GM21528 (cell line): ENCODE results near the gene STXBP5L.
"Not testable (repeated sequence)": the region's sequence is repeated elsewhere in the genome, so short reads cannot be mapped to it uniquely, and the experiment has no call there.

Experiments
- ATAC-seq: cut with Tn5 transposase; IDR thresholded peaks from one replicate; pipeline ENCODE4 v1.9.1; 2021; ENCODE audit warnings: mild to moderate bottlenecking, moderate library complexity; ENCODE audit not compliant: unreplicated experiment, low FRiP score

STXBP5L gene

GRCh38 chr3:120988994-120989393 is 81.0 kb downstream of the STXBP5L start:
- ATAC-seq = no peak

DNA sequence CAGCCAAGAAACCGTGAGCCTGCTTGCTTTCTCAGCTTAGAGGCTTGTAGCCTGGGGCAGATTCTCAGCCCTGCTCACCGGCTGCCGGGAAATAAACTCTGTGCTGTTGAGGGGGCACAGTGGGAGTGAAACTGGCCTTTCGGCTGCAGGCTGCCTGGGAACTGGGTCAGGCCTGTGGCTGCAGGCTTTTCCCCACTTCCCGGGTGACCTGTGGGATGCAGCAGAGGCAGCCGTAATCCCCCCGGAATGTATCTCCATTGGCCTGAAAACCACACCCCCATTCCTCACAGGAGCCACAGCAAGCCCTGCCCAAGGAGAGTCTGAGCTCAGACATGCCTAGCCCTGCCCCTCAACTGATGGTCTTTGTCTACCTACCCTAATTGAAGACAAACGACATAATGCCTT is 110.9 kb downstream of the STXBP5L start:
- no peak for ATAC-seq

GRCh38 chr3:121063628-121064027 is 155.6 kb downstream of the STXBP5L start:
- ATAC-seq = no peak

DNA sequence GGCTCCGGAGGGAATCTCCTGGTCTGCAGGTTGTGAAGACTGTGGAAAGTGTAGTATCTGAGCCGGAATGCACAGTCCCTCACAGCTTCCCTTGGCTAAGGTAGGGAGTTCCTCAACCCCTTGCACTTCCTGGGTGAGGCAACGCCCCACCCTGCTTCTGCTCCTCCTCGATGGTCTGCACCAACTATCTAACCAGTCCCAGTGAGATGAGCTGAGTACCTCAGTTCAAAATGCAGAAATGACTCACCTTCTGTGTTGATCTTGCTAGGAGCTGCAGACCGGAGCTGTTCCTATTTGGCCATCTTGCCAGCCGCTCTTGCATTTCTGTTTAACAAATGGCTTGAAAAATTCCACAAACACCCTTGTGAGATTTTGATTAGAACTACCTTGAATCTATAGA is 156.1 kb downstream of the STXBP5L start:
- ATAC-seq = no peak

DNA sequence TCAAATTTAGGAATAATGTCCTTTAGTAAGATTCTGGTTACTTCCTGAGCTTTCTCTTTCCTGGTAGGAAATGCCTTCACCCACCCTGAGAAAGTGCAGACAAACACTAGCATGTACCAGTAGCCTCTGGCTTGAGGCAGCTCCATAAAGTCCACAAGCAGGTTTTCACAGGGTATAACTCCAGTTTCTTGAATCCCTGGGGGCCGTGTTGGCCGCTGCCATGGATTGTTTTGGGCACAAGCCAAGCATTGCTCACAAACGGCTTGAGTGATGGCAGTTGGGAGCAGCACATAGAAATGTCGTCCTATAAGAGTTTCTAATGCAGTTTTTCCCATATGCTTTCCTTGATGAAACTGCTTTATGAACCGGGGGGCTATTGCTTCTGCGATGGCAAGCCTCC is 164.1 kb downstream of the STXBP5L start:
- no peak for ATAC-seq

GRCh38 chr3:121073011-121073410 is 165.0 kb downstream of the STXBP5L start:
- ATAC-seq = no peak

DNA sequence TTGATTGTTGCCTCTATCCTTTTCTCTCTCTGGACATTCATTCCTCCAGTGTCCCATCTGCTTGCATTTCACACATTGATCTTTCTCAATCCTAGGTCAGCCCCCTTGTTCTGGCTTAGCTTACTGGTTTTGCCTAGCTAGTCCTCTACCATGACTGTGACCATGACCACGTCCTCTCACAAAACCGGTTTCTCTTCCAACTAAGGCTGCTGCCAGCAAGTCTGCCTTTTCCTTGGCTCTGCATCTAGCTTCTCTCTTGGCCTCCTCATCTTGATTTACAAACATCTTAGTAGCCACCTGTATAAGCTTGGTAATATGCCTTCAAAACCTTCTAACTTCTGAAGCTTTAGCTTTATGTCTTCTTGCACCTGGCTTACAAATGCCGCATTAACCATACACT is 167.2 kb downstream of the STXBP5L start:
- ATAC-seq = no peak

- not testable (repeated sequence) for ATAC-seq
These were observed 170.5 kb downstream of the STXBP5L start for GRCh38 chr3:121078378-121079101.

DNA sequence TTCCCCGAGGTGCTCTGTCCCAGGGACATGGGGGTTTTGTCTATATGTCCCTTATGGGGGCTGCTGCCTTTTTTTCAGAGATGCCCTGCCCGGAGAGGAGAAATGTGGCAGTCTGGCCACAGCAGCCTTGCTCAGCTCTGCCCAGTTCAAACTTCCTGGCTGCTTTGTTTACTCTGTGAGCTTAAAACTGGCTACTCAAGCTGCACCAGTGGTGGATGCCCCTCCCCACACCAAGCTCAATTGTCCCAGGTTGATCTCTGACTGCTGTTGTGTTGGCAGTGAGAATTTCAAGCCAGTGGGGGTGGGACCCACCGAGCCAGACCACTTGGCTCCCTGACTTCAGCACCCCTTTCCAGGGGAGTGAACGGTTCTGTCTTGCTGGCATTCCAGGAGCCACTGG is 188.9 kb downstream of the STXBP5L start:
- no peak for ATAC-seq

DNA sequence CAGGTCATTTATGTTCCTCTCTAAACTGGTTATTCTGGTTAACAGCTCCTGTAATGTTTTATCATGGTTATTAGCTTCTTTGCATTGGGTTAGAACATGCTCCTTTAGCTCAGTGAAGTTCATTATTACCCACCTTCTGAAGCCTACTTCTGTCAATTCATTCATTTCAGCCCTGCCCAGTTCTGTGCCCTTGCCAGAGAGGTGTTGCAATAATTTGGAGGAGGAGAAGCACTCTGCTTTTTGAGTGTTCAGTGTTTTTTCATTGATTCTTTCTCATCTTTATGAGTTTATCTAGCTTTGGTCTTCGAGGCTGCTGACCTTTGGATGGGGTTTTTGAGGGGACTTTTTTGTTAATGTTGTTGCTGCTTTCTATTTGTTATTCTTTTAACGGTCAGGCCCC is 203.1 kb downstream of the STXBP5L start:
- not testable (repeated sequence) for ATAC-seq

DNA sequence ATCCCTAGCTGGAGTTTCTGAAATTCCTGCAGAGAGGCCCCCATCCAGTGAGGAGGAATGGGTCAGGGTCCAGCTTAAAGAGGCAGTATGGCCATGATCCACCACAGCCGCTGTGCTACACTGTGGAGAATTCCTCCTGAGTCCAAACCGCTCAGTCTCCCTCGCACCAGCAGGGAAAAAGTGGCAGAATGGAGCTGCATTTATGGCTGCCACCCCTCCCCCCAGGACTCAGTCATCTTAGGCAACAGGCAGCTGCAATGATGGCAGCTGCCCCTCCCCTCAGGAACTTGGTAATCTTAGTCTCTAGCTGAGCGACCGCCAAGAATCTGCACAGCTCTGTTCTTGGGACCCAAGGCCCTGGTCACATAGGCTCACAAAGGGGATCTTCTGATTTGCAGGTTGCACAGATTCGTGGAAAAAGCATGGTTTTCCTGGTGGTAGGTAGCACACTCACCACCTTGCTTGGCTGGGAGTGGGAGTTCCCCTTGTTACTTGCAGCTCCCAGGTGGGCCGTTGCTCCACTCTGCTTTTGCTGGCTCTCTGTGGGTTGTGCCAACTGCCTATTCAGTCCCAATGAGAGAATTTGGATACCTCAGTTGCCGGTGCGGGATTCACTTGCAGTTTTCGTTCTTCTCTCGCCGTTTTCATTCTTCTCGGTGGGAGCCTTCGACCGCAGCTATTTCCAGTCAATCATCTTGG is 204.1 kb downstream of the STXBP5L start:
- ATAC-seq = no peak

DNA sequence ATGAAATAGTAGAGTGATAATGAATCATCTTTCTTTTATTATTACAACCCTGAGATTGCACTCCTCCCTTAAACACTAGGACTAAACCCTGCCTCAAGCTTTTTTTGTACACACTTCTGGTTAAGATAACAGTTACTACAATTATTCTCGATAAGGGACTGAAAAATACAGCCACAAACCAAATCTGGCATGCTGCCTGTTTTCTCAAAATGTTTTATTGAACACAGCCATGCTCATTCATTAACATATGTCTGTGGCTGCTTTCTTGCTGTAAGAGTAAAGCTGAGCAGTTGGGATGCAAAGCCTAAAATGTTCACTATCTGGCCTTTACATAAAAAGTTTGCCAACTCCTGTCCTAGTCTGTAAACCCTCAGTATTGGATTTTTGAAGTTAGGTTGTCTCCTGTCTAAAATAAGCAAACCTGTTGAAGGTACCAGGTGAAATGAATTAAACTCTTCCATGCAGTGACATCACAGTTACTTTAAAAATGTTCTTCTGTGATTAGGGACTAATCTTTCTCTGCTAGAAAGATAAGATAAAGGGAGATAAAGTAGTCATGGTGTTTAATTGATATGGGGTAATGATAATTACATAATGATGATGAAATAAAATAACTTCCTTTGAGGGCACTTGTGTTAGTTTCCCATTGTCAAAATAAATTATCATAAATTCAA is 218.2 kb downstream of the STXBP5L start:
- ATAC-seq = no peak

- ATAC-seq = no peak
These were observed 218.7 kb downstream of the STXBP5L start for GRCh38 chr3:121126707-121127035.

DNA sequence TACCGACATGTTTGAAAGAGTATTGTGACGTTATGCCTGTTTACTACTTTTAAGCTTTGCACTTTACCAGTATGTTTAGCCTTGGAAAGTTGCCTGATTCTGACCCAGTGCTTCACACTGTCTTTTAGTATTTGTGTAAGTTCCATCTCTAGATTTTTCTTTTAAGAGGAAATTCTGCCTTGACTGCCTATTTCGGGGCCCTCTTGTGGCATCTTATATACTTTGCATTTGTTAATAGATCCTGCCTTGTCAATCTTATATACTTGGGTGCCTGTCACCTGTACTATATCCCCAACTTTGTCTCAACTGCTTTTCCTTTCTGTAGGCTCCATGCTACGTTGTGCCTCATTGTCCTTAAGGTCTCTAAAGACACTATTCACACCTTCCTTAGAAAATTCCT is 244.6 kb downstream of the STXBP5L start:
- no peak for ATAC-seq

DNA sequence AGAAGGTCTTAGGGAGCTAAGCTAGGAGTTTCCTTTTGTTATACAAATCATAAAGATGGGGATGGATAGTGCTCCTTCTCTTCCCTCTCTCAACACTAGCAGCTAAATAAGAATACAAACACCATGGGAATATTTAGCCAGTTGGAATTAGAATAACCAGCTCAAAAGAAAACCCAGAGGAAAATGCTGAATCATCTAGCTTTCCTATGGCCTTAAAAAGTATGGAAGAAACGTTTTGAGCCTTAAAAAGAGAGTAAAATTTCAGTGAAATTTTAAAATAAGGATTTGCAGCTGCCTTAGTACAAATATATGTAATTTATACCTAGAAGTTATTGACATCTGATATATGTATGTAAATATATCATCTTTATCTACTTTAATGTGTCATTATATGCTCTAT is 245.8 kb downstream of the STXBP5L start:
- no peak for ATAC-seq

GRCh38 chr3:121155028-121155427 is 247.0 kb downstream of the STXBP5L start:
- no peak for ATAC-seq

DNA sequence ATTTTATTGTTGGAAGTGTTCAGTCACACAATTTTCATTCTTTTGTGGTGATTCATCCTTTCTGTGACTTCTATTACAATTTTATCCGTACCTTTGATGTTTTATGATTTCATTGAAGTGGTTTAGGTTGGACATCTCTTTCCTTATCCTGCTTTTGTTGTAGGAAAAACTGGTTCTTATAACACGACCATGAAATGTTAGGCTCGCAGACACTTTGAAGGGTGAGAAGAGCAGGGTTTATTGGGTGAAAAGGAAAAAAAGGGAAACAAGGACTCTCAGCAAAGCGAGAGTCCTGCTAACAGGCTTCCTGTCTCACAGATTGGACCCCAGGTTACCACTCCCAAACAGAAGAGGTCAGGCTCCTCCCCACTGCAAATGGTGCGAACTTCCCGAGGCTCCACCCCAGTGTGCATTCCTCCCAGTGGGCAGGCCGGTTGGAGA is 257.4 kb downstream of the STXBP5L start:
- ATAC-seq = no peak

DNA sequence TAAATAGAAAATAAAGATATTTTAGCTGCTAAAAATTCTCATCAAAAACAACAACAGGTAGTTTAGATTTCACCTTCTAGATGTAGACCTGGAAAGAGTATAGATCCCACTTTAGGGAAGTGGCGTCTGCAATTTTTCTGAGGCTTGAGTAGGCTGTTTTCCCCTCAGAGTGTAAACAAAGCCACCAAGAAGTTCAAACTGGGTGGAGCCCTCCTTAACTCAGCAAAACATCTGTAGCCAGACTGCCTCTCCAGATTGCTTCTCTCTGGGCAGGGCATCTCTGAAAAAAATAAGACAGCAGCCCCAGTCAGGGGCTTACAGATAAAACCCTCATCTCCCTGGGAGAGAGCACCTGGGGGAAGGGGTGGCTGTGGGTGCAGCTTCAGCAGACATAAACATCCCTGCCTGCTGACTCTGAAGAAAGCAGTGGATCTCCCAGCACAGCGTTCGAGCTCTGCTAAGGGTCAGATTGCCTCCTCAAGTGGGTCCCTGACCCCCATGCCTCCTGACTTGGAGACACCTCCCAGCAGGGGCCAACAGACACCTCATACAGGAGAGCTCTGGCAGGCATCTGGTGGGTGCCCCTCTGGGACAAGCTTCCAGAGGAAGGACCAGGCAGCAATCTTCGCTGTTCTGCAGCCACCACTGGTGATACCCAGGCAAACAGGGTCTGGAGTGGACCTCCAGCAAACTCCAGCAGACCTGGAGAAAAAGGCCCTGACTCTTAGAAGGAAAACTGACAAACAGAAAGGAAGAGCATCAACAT is 259.6 kb downstream of the STXBP5L start:
- ATAC-seq = no peak

- ATAC-seq = no peak
These were observed 267.1 kb downstream of the STXBP5L start for GRCh38 chr3:121175083-121175482.

DNA sequence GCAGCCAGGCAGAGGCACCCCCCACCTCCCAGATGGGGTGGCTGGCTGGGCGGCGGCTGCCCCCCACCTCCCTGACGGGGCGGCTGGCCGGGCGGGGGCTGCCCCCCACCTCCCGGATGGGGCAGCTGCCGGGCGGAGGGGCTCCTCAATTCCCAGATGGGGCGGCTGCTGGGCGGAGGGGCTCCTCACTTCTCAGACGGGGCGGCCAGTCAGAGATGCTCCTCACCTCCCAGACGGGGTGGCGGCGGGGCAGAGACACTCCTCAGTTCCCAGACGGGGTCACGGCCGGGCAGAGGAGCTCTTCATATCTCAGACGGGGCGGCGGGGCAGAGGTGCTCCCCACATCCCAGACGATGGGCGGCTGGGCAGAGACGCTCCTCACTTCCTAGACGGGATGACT is 282.6 kb downstream of the STXBP5L start:
- not testable (repeated sequence) for ATAC-seq

- no peak for ATAC-seq
These were observed 294.6 kb downstream of the STXBP5L start for GRCh38 chr3:121202573-121202972.
